ENCODE results near the gene ZNF362.

Gene ZNF362

GRCh38 chr1:33268927-33269610 is 12.8 kb downstream of the ZNF362 start:
- no peak for DNase-seq (ENCODE audit: low spot score)

GRCh38 chr1:33269621-33270020 is 13.3 kb downstream of the ZNF362 start:
- no peak for DNase-seq (ENCODE audit: low spot score)

- no peak for DNase-seq (ENCODE audit: low spot score)
Observed at GRCh38 chr1:33270379-33270778, 14.1 kb downstream of the ZNF362 start.

GRCh38 chr1:33270808-33271465 is 14.6 kb downstream of the ZNF362 start:
- no peak for DNase-seq (ENCODE audit: low spot score)

- DNase-seq (ENCODE audit: low spot score) = no peak
Observed at GRCh38 chr1:33271666-33272505, 15.6 kb downstream of the ZNF362 start.

GRCh38 chr1:33272509-33272908 is 16.2 kb downstream of the ZNF362 start:
- no peak for DNase-seq (ENCODE audit: low spot score)

- DNase-seq (ENCODE audit: low spot score) = no peak
Observed at GRCh38 chr1:33272930-33273329, 16.6 kb downstream of the ZNF362 start.

GRCh38 chr1:33273406-33273805 is 17.1 kb downstream of the ZNF362 start:
- DNase-seq (ENCODE audit: low spot score) = no peak

GRCh38 chr1:33273961-33274371 is 17.7 kb downstream of the ZNF362 start:
- no peak for DNase-seq (ENCODE audit: low spot score)

- DNase-seq (ENCODE audit: low spot score) = no peak
Observed at GRCh38 chr1:33274446-33274845, 18.2 kb downstream of the ZNF362 start.

- DNase-seq (ENCODE audit: low spot score) = no peak
Observed at GRCh38 chr1:33275195-33275594, 18.9 kb downstream of the ZNF362 start.

GRCh38 chr1:33275706-33276572 is 19.6 kb downstream of the ZNF362 start:
- DNase-seq (ENCODE audit: low spot score) = no peak

GRCh38 chr1:33276573-33277298 is 20.4 kb downstream of the ZNF362 start:
- no peak for DNase-seq (ENCODE audit: low spot score)

GRCh38 chr1:33277488-33278084 is 21.3 kb downstream of the ZNF362 start:
- no peak for DNase-seq (ENCODE audit: low spot score)

- DNase-seq (ENCODE audit: low spot score) = no peak
Observed at GRCh38 chr1:33280091-33280661, 23.9 kb downstream of the ZNF362 start.

GRCh38 chr1:33281554-33282303 is 25.4 kb downstream of the ZNF362 start:
- DNase-seq (ENCODE audit: low spot score) = no peak

- no peak for DNase-seq (ENCODE audit: low spot score)
Observed at GRCh38 chr1:33282791-33283190, 26.5 kb downstream of the ZNF362 start.

- DNase-seq (ENCODE audit: low spot score) = no peak
Observed at GRCh38 chr1:33284049-33284448, 27.8 kb downstream of the ZNF362 start.

- DNase-seq (ENCODE audit: low spot score) = no peak
Observed at GRCh38 chr1:33286451-33287185, 30.3 kb downstream of the ZNF362 start.

All from germinal center (tissue), 1 donor.